OCI-LY1 (cell line): ENCODE measurements around the gene NAV2.

Experiments
- EZH2 ChIP-seq: fragments of 200-600 bp; sonication (generic), shearing (Covaris generic); IDR thresholded peaks from 2 replicates; pipeline ENCODE4 v1.8.0; 2017; ENCODE audit warnings: borderline replicate concordance, mixed run types, mild to moderate bottlenecking, antibody characterized with exemption, low read length, moderate library complexity, mixed read lengths
- TF ChIP-seq, protein P1 (sequence below): fragments of 200-600 bp; sonication (generic), shearing (Covaris generic); IDR thresholded peaks from 2 replicates; pipeline ENCODE4 v1.5.1; 2017; ENCODE audit warnings: mild to moderate bottlenecking, antibody characterized with exemption, low read length, moderate library complexity, mixed read lengths

DNA sequence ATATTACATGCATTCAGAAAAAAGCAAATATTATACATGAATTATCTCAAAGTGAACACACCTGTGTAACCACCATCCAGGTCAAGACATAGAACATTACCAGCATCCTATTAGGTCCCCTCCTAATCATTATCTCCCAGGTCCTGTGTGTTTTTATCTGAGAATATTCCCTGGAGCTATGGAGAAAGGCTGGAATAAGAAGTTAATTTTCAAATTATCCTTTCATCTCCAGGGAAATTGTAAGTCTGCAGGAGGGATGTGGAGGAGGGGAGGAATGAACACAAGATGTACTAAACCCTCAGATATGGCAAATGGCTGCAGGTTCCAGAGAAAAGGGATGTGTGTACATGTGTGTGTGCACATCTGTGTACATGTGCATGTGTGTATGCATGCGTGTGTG, 25.2 kb upstream of the NAV2 start:
- TF ChIP-seq, protein P1, sequence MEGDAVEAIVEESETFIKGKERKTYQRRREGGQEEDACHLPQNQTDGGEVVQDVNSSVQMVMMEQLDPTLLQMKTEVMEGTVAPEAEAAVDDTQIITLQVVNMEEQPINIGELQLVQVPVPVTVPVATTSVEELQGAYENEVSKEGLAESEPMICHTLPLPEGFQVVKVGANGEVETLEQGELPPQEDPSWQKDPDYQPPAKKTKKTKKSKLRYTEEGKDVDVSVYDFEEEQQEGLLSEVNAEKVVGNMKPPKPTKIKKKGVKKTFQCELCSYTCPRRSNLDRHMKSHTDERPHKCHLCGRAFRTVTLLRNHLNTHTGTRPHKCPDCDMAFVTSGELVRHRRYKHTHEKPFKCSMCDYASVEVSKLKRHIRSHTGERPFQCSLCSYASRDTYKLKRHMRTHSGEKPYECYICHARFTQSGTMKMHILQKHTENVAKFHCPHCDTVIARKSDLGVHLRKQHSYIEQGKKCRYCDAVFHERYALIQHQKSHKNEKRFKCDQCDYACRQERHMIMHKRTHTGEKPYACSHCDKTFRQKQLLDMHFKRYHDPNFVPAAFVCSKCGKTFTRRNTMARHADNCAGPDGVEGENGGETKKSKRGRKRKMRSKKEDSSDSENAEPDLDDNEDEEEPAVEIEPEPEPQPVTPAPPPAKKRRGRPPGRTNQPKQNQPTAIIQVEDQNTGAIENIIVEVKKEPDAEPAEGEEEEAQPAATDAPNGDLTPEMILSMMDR, result no peak
- no peak for TF ChIP-seq EZH2
